ENCODE measurements around the gene FITM1. TPM values are rescaled to one million over a fixed set of nuclear protein-coding genes. Genes with fewer than 3 reads are reported as not detected.

Gene FITM1
- total and polyA plus RNA-seq, 8 donors: 2.7 to 12.0 (median 4.0) TPM

DNA sequence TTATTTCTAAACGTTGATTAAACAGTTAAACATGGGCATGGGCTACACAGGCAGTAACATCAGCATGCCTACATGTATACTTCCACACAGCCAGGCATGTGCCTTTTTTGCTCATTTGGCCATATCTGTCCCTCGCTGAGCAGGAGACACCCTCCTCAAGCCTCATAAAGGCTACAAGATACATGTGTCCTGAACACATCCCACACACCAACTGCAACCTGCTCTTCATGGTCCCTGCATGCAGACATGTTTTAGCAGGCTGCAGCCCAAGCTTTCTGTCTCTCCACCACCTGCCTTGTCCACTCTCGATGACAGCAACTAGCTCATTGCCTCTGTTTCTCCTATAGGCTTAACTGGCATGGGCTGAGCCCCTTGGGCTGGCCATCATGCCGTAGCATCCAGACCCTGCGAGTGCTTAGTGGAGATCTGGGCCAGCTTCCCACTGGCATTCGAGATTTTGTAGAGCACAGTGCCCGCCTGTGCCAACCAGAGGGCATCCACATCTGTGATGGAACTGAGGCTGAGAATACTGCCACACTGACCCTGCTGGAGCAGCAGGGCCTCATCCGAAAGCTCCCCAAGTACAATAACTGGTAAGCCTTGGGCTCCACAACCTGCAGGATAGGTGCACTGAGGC, 33.8 kb upstream of the FITM1 start:
- 90 to 92% methylated on average over 8 of the region's 8 CpGs for WGBS, 2 donors
- H3K36me3 ChIP-seq: no peaks in the 10 kb centered on the region
- no peaks in the 10 kb centered on the region for H3K9me3 ChIP-seq
- no peak overlapping the region for H3K27ac ChIP-seq
- intact Hi-C loops (cut with DNase I): no loop called here
- no peak overlapping the region for H3K4me3 ChIP-seq
- TF ChIP-seq, protein P1, sequence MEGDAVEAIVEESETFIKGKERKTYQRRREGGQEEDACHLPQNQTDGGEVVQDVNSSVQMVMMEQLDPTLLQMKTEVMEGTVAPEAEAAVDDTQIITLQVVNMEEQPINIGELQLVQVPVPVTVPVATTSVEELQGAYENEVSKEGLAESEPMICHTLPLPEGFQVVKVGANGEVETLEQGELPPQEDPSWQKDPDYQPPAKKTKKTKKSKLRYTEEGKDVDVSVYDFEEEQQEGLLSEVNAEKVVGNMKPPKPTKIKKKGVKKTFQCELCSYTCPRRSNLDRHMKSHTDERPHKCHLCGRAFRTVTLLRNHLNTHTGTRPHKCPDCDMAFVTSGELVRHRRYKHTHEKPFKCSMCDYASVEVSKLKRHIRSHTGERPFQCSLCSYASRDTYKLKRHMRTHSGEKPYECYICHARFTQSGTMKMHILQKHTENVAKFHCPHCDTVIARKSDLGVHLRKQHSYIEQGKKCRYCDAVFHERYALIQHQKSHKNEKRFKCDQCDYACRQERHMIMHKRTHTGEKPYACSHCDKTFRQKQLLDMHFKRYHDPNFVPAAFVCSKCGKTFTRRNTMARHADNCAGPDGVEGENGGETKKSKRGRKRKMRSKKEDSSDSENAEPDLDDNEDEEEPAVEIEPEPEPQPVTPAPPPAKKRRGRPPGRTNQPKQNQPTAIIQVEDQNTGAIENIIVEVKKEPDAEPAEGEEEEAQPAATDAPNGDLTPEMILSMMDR (IDR thresholded peaks at IDR 0.05): no peak
- no peak for ATAC-seq
- no peak for FAIRE-seq
- DNase-seq: no peak
- H3K4me1 ChIP-seq: peaks cover 12 to 28% (median 14%) of the 10 kb centered on the region in 3 donors
- H3K27me3 ChIP-seq: no peaks in the 10 kb centered on the region

DNA sequence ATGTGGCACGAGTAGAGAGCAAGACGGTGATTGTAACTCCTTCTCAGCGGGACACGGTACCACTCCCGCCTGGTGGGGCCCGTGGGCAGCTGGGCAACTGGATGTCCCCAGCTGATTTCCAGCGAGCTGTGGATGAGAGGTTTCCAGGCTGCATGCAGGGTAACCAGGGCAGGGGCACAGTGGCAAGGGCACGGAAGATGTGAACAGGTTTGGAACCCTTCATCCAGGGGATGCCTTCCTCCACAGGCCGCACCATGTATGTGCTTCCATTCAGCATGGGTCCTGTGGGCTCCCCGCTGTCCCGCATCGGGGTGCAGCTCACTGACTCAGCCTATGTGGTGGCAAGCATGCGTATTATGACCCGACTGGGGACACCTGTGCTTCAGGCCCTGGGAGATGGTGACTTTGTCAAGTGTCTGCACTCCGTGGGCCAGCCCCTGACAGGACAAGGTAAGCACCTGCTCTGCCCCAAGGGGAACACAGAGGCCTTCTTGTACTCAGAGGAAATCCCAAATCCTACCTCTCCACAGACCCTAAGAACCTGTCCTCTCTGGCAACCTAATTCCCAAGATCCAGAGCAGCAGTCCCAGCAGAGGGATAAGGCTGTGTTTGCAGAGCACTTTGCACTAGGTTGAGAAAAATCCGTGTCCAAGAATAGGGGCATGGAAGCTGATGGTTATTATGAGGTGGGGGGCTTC, 32.1 kb upstream of the FITM1 start:
- Histone ChIP-seq H3K27ac (peak overlapping the region; percentile 36 to 58 (median 40)), H3K4me3 (no peak overlapping the region), H3K27me3 (no peaks in the 10 kb centered on the region), H3K36me3 (no peaks in the 10 kb centered on the region), H3K4me1 (peaks cover 9 to 14% (median 13%) of the 10 kb centered on the region in 3 donors), H3K9me3 (no peaks in the 10 kb centered on the region)
- 92% methylated on average over 16 of the region's 16 CpGs for WGBS, 2 donors
- DNase-seq (peak in 2 of 6 donors; percentile 36 to 58), ATAC-seq (no peak), FAIRE-seq (no peak)
- intact Hi-C loops (cut with DNase I): no loop called here
- TF ChIP-seq, protein P1 (IDR thresholded peaks at IDR 0.05): no peak

- WGBS, 2 donors: 40 to 48% methylated on average over 17 of the region's 17 CpGs
- Histone ChIP-seq H3K4me1 (peaks cover 9 to 14% (median 11%) of the 10 kb centered on the region in 3 donors), H3K4me3 (no peak overlapping the region), H3K27ac (peak overlapping the region; percentile 36 to 58 (median 40)), H3K27me3 (no peaks in the 10 kb centered on the region), H3K36me3 (no peaks in the 10 kb centered on the region), H3K9me3 (no peaks in the 10 kb centered on the region)
- TF ChIP-seq, protein P1 (IDR thresholded peaks at IDR 0.05): no peak
- intact Hi-C loops (cut with DNase I): no loop called here
- ATAC-seq: peak; percentile 82 to 89 (median 86)
- FAIRE-seq: no peak
- peak; percentile 84 to 98 (median 95) for DNase-seq
Observed at GRCh38 chr14:24098927-24099813, 31.3 kb upstream of the FITM1 start.

GRCh38 chr14:24100197-24100981, 30.1 kb upstream of the FITM1 start:
- peaks cover 9 to 11% (median 11%) of the 10 kb centered on the region in 3 donors for H3K4me1 ChIP-seq
- FAIRE-seq (no peak), DNase-seq (no peak), ATAC-seq (no peak)
- TF ChIP-seq, protein P1 (IDR thresholded peaks at IDR 0.05): no peak
- intact Hi-C loops (cut with DNase I): no loop called here
- H3K9me3 ChIP-seq: no peaks in the 10 kb centered on the region
- no peak overlapping the region for H3K27ac ChIP-seq
- 77 to 81% methylated on average over 4 of the region's 4 CpGs for WGBS, 2 donors
- no peak overlapping the region for H3K4me3 ChIP-seq
- no peaks in the 10 kb centered on the region for H3K27me3 ChIP-seq
- no peaks in the 10 kb centered on the region for H3K36me3 ChIP-seq

Measured in pancreas (tissue), 10 donors.